ENCODE results near the gene MLXIP. TPM values are rescaled to one million over a fixed set of nuclear protein-coding genes. Genes with fewer than 3 reads are reported as not detected.

MLXIP gene
- total and polyA plus RNA-seq, 9 of the 15 experiments (the other 6 are each of a cell fraction or from before 2014, with no cell fraction given), result 2.2 to 66.3 (median 18.1) TPM

DNA sequence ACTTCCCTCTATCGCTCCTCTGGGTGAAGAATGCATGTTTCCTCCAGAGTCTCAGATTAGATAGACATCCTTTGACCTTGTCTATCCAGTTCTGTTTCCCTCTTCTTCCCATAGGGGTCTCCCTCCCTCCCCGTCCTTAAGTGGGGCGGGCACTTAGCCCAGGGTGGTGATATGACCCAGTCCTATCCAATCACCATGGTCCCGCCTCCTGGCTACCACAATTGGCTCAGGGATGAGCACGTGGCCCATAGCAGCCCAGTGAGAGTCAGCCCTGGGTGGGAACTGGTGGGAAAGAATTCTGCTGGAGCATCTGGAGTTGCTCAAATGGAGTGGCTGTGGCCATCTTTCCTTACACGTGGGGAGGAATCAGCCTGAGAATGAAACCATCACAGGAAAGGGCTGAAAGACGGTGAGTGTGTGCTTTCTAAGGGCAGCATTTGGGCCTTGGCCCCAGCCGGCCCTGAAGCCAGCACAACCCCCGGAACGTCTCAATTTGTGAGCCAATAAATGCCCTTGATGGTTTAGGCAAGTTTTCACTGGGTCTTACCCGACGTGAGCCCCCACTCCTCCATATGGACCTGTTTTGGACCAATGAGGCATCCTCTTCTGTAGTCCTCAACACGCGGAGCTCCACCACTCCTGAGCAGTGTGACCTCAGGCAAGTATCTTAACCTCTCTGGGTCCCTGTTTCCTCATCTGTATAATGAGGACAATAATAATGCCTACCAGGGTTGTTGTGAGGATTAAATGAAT, 14.4 kb upstream of the MLXIP start (continued):
- TF ChIP-seq ZNF76 (CRISPR knock-in tag; IDR thresholded peaks at IDR 0.05; ENCODE audit: borderline replicate concordance) (peak; percentile 84), FOXA3 (CRISPR knock-in tag; conservative IDR thresholded peaks at IDR 0.05 in 1 of 2, IDR thresholded peaks at IDR 0.05 in 1 of 2) (peak in 1 of 2 experiments; percentile 56; a peak in 1 of 4 replicates), CHCHD3 (CRISPR knock-in tag; IDR thresholded peaks at IDR 0.05) (peak; percentile 83), MYC (IDR thresholded peaks at IDR 0.05; ENCODE audit: low read depth, low read length) (peak; percentile 99), MYC (CRISPR knock-in tag; IDR thresholded peaks at IDR 0.05; ENCODE audit: borderline replicate concordance, low read depth) (peak; percentile 94), CBFA2T2 (conservative IDR thresholded peaks at IDR 0.05) (peak; percentile 76), IFI16 (CRISPR knock-in tag; IDR thresholded peaks at IDR 0.05) (peak; percentile 34; the same call in 1 of the 2 replicates), ARHGAP35 (IDR thresholded peaks at IDR 0.05; ENCODE audit: partially characterized antibody) (no peak), E2F3 (CRISPR knock-in tag; IDR thresholded peaks at IDR 0.05) (peak; percentile 86), MXI1 (IDR thresholded peaks at IDR 0.05; ENCODE audit: low read depth, low read length) (0 out of 2 replicates have a peak, but pooled peaks have one; percentile 60), MTA3 (IDR thresholded peaks at IDR 0.05; ENCODE audit: borderline replicate concordance) (peak; percentile 66), ZNF766 (CRISPR knock-in tag; conservative IDR thresholded peaks at IDR 0.05) (peak; percentile 56; the same call in 1 of the 2 replicates), SUPT5H (IDR thresholded peaks at IDR 0.05) (peak; percentile 69), EP300 (IDR thresholded peaks at IDR 0.05; ENCODE audit: low read length) (peak; percentile 50), ZNF696 (CRISPR knock-in tag; conservative IDR thresholded peaks at IDR 0.05) (no peak)
- TF ChIP-seq, protein P1, sequence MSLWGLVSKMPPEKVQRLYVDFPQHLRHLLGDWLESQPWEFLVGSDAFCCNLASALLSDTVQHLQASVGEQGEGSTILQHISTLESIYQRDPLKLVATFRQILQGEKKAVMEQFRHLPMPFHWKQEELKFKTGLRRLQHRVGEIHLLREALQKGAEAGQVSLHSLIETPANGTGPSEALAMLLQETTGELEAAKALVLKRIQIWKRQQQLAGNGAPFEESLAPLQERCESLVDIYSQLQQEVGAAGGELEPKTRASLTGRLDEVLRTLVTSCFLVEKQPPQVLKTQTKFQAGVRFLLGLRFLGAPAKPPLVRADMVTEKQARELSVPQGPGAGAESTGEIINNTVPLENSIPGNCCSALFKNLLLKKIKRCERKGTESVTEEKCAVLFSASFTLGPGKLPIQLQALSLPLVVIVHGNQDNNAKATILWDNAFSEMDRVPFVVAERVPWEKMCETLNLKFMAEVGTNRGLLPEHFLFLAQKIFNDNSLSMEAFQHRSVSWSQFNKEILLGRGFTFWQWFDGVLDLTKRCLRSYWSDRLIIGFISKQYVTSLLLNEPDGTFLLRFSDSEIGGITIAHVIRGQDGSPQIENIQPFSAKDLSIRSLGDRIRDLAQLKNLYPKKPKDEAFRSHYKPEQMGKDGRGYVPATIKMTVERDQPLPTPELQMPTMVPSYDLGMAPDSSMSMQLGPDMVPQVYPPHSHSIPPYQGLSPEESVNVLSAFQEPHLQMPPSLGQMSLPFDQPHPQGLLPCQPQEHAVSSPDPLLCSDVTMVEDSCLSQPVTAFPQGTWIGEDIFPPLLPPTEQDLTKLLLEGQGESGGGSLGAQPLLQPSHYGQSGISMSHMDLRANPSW (CRISPR knock-in tag; IDR thresholded peaks at IDR 0.05), result peak; percentile 24; the same call in 1 of the 2 replicates
- TF ChIP-seq, protein P2, sequence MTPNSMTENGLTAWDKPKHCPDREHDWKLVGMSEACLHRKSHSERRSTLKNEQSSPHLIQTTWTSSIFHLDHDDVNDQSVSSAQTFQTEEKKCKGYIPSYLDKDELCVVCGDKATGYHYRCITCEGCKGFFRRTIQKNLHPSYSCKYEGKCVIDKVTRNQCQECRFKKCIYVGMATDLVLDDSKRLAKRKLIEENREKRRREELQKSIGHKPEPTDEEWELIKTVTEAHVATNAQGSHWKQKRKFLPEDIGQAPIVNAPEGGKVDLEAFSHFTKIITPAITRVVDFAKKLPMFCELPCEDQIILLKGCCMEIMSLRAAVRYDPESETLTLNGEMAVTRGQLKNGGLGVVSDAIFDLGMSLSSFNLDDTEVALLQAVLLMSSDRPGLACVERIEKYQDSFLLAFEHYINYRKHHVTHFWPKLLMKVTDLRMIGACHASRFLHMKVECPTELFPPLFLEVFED (CRISPR knock-in tag; conservative IDR thresholded peaks at IDR 0.05), result peak; percentile 80; the same call in 1 of the 2 replicates

Measured in K562 (cell line).